GM12873 (cell line): ENCODE results near the gene MTCH1.

Source experiments
- TF ChIP-seq, protein P1 (sequence below): IDR thresholded peaks from 2 replicates; pipeline ENCODE4 v1.5.1; 2012; ENCODE audit warnings: low read depth, mild to moderate bottlenecking, moderate library complexity, low read length, control low read depth; ENCODE audit not compliant: insufficient read depth; ENCODE audit errors: missing control alignments

Gene MTCH1

GRCh38 chr6:36969988-36970891 lies 15.8 kb downstream of the MTCH1 start:
- TF ChIP-seq, protein P1, sequence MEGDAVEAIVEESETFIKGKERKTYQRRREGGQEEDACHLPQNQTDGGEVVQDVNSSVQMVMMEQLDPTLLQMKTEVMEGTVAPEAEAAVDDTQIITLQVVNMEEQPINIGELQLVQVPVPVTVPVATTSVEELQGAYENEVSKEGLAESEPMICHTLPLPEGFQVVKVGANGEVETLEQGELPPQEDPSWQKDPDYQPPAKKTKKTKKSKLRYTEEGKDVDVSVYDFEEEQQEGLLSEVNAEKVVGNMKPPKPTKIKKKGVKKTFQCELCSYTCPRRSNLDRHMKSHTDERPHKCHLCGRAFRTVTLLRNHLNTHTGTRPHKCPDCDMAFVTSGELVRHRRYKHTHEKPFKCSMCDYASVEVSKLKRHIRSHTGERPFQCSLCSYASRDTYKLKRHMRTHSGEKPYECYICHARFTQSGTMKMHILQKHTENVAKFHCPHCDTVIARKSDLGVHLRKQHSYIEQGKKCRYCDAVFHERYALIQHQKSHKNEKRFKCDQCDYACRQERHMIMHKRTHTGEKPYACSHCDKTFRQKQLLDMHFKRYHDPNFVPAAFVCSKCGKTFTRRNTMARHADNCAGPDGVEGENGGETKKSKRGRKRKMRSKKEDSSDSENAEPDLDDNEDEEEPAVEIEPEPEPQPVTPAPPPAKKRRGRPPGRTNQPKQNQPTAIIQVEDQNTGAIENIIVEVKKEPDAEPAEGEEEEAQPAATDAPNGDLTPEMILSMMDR, result no peak

- TF ChIP-seq, protein P1, result no peak
Observed at GRCh38 chr6:36969240-36969691, 16.7 kb downstream of the MTCH1 start.

DNA sequence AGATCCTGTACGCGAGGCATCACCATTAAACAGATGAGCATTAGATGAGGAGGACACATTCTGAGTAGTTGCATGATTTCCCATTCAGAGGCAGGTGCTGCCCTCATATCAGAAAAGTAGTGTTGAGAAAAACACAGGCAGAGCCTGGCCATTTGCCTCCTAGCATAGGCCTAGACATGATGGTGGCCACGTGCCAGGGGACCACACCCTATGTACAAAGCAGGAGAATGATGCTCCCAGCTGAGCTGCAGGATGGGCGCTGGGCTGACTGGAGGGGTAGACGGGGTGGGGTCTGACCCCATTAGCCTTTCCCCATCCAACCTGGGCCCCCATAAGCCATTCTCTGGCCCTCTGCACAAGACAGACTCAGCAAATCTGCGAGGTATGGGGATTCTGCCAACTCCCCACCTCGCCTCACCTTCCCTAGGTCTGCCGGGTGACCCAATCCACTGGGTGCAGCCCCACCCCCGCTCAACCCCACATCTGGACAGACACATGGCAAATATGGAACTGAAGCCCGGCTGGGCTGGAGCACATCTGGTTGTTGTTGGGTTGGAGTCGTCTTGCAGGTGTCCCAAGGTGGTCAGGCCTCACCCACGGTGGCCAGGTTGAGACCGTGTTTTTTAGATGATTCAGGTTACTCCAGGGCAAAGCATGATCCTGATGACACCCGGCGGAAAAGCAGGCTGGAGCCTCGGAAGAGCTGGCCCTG lies 17.6 kb downstream of the MTCH1 start:
- TF ChIP-seq, protein P1, result no peak

DNA sequence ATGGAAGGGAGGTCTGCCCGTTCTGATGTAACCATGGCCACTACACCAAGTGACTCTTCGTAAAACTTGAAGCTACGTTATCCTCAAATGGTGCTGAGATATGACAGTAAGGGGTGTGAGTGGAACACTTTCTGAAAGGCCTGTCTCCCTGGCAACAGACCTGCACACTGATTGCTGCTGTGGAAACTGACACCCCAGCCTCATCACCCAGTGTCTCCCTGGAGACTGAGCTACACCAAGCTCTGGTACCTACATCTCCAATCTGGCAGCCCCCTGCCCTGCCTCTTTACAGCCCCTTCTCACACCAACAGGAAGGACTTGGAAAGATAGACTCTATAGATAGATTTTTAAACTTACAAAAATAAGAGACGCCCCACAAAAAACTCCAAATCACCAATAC lies 18.2 kb downstream of the MTCH1 start:
- TF ChIP-seq, protein P1, result no peak

GRCh38 chr6:36967301-36967700 lies 18.7 kb downstream of the MTCH1 start:
- TF ChIP-seq, protein P1, result no peak

- TF ChIP-seq, protein P1, result no peak
Observed at GRCh38 chr6:36964908-36965307, 21.1 kb downstream of the MTCH1 start.

GRCh38 chr6:36964349-36964748 lies 21.6 kb downstream of the MTCH1 start:
- TF ChIP-seq, protein P1, result no peak
